ENCODE measurements around the gene LELP1.

- TF ChIP-seq EP300 (IDR thresholded peaks at IDR 0.05; ENCODE audit: low read depth): no peak
- no peak for TF ChIP-seq CTCF (IDR thresholded peaks at IDR 0.05)
- TF ChIP-seq POLR2A (IDR thresholded peaks at IDR 0.05): no peak
- no peak for TF ChIP-seq POLR2AphosphoS5 (IDR thresholded peaks at IDR 0.05)
Observed at GRCh38 chr1:153212201-153212600, 9.0 kb downstream of the LELP1 start.

All from transverse colon (tissue), 4 donors.